IPS-18a (cell line): Measurements from ENCODE around the gene TRIO.
"Not testable (repeated sequence)": the region's sequence is repeated elsewhere in the genome, so short reads cannot be mapped to it uniquely, and the experiment has no call there.

Experiments used
- H3K27ac ChIP-seq: one replicate; pipeline ENCODE4 v1.5.1; 2013; ENCODE audit warnings: low read length
- H3K27me3 ChIP-seq: one replicate; pipeline ENCODE4 v1.6.1; 2013; ENCODE audit warnings: mild to moderate bottlenecking, low read length; ENCODE audit not compliant: control insufficient read depth, insufficient read depth
- H3K36me3 ChIP-seq: one replicate; pipeline ENCODE4 v1.6.1; 2013; ENCODE audit warnings: low read depth, low read length; ENCODE audit not compliant: control insufficient read depth
- H3K4me1 ChIP-seq: one replicate; pipeline ENCODE4 v1.6.1; 2013; ENCODE audit warnings: low read depth, low read length; ENCODE audit not compliant: control insufficient read depth
- H3K4me3 ChIP-seq: one replicate; pipeline ENCODE4 v1.5.1; 2013; ENCODE audit warnings: low read length
- H3K9ac ChIP-seq: one replicate; pipeline ENCODE4 v1.6.1; 2013; ENCODE audit warnings: mild to moderate bottlenecking, low read length, moderate library complexity
- H3K9me3 ChIP-seq: one replicate; pipeline ENCODE4 v1.6.1; 2013; ENCODE audit warnings: low read depth, low read length; ENCODE audit not compliant: control insufficient read depth

Gene TRIO

DNA sequence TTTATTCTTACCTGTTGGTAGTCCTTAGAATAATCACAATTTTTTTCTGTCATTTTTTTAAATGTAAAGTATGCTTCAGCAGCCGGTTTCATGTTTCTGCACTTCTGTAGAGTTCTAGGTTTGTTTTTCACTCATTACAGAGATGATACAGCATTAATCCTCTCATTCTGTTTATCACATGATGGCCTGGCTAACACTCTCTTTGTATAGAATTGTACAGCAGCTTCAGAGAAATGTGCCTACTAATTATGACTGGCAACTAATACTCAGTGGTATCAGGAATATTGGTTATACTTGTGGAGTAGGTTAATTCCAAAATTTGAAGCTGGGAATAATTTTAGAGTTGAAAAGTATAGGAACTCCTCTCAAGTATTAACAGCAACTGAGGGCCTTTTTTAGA, 245.6 kb downstream of the TRIO start:
- Histone ChIP-seq H3K27ac (no peak overlapping the region), H3K4me1 (peaks cover 18% of the 10 kb centered on the region), H3K9ac (no peak overlapping the region), H3K9me3 (no peaks in the 10 kb centered on the region), H3K36me3 (peaks cover 47% of the 10 kb centered on the region), H3K27me3 (no peaks in the 10 kb centered on the region), H3K4me3 (no peak overlapping the region)

DNA sequence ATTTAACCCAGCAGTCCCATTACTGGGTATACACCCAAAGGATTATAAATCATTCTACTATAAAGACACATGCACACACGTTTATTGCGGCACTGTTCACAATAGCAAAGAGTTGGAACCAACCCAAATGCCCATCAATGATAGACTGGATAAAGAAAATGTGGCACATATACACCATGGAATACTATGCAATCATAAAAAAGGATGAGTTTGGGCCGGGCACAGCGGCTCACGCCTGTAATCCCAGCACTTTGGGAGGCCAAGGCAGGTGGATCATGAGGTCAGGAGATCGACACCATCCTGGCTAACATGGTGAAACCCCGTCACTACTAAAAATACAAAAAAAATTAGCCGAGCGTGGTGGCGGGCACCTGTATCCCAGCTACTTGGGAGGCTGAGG, 249.4 kb downstream of the TRIO start:
- H3K9ac ChIP-seq, H3K9me3 ChIP-seq, H3K27ac ChIP-seq, H3K4me3 ChIP-seq, H3K27me3 ChIP-seq, H3K4me1 ChIP-seq: not testable (repeated sequence)
- peaks cover 72% of the 10 kb centered on the region for H3K36me3 ChIP-seq

DNA sequence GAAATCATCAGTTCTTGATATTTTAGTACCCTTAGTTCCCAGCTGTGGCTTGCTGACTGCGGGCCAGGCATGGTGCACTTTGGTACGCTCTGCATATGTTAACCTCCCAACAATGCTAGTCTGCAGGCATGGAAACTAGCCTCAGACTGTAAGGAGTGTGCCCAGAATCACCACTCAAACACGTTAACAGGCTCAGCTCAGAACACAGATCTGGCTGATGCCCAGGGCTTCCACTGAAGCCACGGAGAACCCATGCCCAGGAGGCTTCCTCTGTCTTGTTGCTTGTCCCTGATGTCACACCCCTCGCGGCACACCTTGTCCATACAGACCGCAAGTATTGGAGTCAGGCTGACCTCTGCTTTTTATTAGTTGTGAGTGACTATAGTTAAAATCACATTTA, 251.2 kb downstream of the TRIO start:
- H3K4me1 ChIP-seq, result no peaks in the 10 kb centered on the region
- peaks cover 59% of the 10 kb centered on the region for H3K36me3 ChIP-seq
- no peaks in the 10 kb centered on the region for H3K27me3 ChIP-seq
- no peak overlapping the region for H3K9ac ChIP-seq
- no peaks in the 10 kb centered on the region for H3K9me3 ChIP-seq
- H3K4me3 ChIP-seq, result no peak overlapping the region
- no peak overlapping the region for H3K27ac ChIP-seq

DNA sequence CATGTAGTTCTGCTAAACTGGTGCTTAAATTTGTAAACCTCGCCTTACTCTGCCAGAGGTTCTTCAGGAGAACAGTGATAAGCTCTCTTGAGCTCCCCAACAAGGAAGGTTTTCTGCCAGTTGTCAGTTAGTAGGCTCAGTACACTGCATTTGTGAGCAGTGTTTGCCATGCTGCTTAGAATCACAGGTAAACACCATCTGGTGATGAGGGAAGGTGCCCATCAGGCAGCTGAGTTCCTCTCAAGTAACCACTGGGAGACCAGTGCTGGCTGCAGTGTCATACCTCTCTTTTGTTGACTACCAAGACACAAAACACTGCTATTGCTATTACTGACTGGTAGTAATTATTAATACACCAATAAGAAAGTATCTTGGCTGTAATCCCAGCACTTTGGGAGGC, 252.3 kb downstream of the TRIO start:
- H3K36me3 ChIP-seq, result peaks cover 53% of the 10 kb centered on the region
- H3K9me3 ChIP-seq, result no peaks in the 10 kb centered on the region
- no peak overlapping the region for H3K27ac ChIP-seq
- H3K4me1 ChIP-seq, result peaks cover 2% of the 10 kb centered on the region
- no peak overlapping the region for H3K4me3 ChIP-seq
- no peaks in the 10 kb centered on the region for H3K27me3 ChIP-seq
- H3K9ac ChIP-seq, result no peak overlapping the region

DNA sequence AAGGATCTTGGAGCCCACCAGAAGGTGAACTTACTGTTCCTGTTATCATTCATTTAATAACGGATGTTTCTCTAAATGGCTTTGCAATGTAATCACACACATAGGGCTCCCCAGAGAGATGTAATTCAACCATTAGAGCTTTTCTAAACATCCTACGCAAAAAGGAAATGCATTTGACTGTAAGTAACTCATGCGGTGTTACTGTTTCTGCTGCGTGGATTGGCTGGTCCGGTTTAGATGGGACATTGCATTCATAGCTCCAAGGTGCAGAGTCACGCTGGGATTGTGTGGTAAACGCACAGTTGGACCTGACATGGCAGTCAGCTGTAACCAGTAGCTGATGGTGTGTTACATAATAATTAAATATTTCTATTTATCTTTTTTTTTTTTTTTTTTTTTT, 252.9 kb downstream of the TRIO start:
- Histone ChIP-seq H3K27ac (no peak overlapping the region), H3K36me3 (peaks cover 46% of the 10 kb centered on the region)

DNA sequence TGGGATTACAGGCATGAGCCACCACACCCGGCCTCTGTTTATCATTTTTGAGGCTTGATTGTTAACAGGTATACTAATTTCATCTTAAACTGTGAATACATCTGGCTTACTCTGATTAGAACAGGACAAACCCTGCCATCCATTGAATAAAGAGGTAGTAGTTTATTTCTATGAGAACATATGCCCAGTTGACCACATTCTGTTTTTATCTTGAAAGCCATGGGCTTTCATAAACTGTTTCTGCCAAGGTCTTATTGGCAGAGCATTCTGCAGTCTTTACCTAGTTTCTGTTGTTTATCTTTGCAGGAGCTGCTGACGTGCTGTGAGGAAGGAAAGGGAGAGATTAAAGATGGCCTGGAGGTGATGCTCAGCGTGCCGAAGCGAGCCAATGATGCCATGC, 253.6 kb downstream of the TRIO start:
- Histone ChIP-seq H3K4me1 (peaks cover 2% of the 10 kb centered on the region), H3K27ac (no peak overlapping the region), H3K9ac (no peak overlapping the region), H3K9me3 (no peaks in the 10 kb centered on the region), H3K4me3 (no peak overlapping the region), H3K27me3 (no peaks in the 10 kb centered on the region), H3K36me3 (peaks cover 41% of the 10 kb centered on the region)

More for the DNA sequence above, 252.9 kb downstream of the TRIO start:
- Histone ChIP-seq H3K9me3 (no peaks in the 10 kb centered on the region), H3K4me1 (peaks cover 2% of the 10 kb centered on the region), H3K27me3 (no peaks in the 10 kb centered on the region), H3K4me3 (no peak overlapping the region), H3K9ac (no peak overlapping the region)

DNA sequence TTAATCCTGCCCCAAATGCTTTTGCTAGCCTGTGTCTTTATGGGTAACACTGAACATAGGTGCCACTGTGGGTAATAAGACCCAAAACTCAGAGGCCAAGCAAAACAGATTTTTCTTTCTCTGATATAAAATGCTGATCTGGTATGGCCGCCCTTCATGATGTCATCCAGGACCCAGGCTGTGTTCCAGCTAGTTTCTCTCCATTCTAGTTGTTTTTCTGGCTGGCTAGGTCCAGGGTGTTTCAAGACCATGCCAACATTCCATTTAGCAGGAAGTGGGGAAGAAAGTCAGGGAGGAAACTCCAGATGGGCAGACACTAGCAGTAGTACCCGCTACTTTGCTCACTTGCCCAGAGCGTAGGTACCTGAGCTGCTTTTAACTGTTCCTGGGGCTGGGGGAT, 254.6 kb downstream of the TRIO start:
- no peaks in the 10 kb centered on the region for H3K27me3 ChIP-seq
- H3K36me3 ChIP-seq, result peaks cover 36% of the 10 kb centered on the region
- no peak overlapping the region for H3K27ac ChIP-seq
- no peaks in the 10 kb centered on the region for H3K9me3 ChIP-seq
- no peak overlapping the region for H3K9ac ChIP-seq
- no peak overlapping the region for H3K4me3 ChIP-seq
- peaks cover 2% of the 10 kb centered on the region for H3K4me1 ChIP-seq

DNA sequence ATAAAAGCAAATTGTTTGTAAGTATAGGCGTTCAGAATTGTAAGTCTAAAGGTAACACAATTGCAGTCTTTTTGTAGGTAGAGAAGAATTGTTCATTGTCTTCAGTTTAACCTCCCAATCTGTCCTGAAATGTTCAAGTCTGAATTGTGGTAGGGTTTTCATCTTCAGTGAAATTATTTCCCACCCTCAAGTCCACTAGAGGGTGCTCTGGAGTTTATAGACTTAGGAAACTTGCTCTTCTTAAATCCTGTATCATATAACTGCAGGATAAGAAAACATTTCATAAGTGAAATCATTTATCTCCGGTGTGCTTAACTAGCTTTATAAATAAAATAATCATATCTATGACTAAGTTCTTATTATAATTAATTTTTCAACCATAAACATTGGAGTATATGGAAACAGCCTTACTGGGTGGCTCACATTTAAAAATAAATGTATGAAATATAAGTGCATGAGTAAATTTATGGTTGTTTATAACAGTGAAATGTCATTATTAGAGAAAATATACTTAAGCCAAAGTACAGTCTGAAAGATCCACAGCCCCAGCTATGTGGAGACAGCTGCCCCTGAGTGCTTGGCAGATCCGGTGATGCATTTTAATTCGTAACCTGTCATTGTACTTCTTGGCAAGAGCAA, 256.0 kb downstream of the TRIO start:
- H3K36me3 ChIP-seq, result peaks cover 30% of the 10 kb centered on the region
- H3K4me1 ChIP-seq, result peaks cover 2% of the 10 kb centered on the region
- H3K27ac ChIP-seq, result no peak overlapping the region

DNA sequence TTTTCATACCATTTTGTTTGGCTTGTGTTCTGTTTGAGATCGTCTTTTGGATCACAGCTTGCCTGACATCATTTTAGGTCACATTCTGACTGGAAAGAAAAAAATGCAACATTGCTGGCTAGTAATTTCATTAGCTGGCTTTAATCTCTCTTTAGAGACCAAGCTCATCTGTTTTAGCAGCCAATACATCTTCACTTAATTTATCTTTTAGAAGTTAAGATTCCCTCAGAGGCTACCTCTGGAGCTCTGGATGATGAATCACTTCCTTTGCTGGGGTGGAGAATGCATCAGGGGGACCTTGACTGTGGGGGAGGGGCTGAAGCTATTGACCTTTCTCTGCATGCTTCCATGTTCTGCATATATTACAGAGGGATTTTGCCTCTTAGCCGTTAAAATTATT, 256.9 kb downstream of the TRIO start:
- H3K9ac ChIP-seq, result no peak overlapping the region
- no peak overlapping the region for H3K4me3 ChIP-seq
- peaks cover 21% of the 10 kb centered on the region for H3K36me3 ChIP-seq
- peaks cover 2% of the 10 kb centered on the region for H3K4me1 ChIP-seq
- no peak overlapping the region for H3K27ac ChIP-seq
- H3K9me3 ChIP-seq, result no peaks in the 10 kb centered on the region
- H3K27me3 ChIP-seq, result no peaks in the 10 kb centered on the region

More for the DNA sequence above, 256.0 kb downstream of the TRIO start:
- Histone ChIP-seq H3K9me3 (no peaks in the 10 kb centered on the region), H3K4me3 (no peak overlapping the region), H3K9ac (no peak overlapping the region), H3K27me3 (no peaks in the 10 kb centered on the region)

DNA sequence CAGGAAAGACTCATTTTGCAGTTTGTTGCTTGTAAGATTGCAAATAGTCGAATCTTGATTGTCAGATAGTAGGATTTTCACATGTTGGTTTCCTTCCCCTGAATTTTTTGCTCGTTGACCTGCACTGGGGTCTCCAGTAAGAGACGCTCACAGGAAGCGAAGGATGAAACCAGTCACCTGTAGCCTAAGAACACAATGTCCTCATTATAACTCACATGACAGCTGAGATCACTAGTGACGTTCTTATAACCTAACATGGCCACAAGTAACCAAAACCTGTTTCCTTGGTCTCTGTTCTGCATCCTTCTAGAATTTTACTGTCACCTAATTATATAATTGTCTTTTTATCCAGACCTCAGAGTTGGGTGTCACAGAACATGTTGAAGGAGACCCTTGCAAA, 257.5 kb downstream of the TRIO start:
- H3K27ac ChIP-seq, result no peak overlapping the region
- H3K4me1 ChIP-seq, result peaks cover 2% of the 10 kb centered on the region
- H3K36me3 ChIP-seq, result peaks cover 16% of the 10 kb centered on the region
- H3K4me3 ChIP-seq, result no peak overlapping the region
- no peaks in the 10 kb centered on the region for H3K9me3 ChIP-seq
- no peak overlapping the region for H3K9ac ChIP-seq
- H3K27me3 ChIP-seq, result no peaks in the 10 kb centered on the region

DNA sequence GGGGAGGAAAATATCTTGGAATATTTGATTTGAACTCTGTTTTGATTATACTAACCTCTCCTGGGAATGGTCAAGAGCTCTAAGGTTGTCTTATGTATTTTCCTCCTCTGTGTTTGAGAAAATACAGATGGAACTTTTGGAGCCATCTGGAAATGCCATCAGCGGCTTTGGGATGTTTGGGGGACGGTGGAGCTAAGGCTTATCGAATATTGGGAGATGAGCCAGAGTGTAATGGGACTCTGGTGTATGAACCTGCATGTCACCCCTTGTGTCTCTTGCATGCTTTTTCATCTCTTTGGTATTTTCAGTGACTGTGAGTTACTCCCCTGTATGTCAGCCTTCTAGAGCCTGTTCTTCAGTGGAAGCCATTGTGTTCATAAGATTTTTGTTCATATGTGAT, 258.5 kb downstream of the TRIO start:
- H3K9ac ChIP-seq, result no peak overlapping the region
- no peak overlapping the region for H3K27ac ChIP-seq
- no peaks in the 10 kb centered on the region for H3K9me3 ChIP-seq
- H3K36me3 ChIP-seq, result peaks cover 22% of the 10 kb centered on the region
- H3K27me3 ChIP-seq, result no peaks in the 10 kb centered on the region
- peaks cover 2% of the 10 kb centered on the region for H3K4me1 ChIP-seq
- no peak overlapping the region for H3K4me3 ChIP-seq

DNA sequence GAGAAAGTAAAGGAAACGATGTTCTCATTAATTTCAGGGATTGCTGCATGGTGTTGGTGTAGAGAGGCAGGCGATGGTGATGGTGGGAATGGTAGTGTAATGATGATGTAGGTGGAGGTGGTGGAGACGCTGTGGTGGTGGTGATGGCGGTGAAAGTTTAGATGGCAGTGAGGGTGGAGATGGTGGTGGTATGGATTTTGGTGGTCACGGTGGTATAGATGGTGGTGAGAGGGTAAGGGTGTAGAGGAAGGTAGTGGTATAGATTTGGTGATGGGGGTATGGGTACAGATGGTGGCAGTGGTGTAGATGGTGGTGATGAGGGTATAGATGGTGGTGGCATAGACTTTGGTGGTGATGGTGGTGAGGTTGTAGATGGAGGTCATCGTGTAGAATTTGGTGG, 259.3 kb downstream of the TRIO start:
- Histone ChIP-seq H3K36me3 (peaks cover 24% of the 10 kb centered on the region), H3K27me3 (no peaks in the 10 kb centered on the region), H3K9me3 (no peaks in the 10 kb centered on the region), H3K27ac (no peak overlapping the region), H3K9ac (no peak overlapping the region), H3K4me3 (no peak overlapping the region), H3K4me1 (peaks cover 2% of the 10 kb centered on the region)
